ENCODE measurements around the gene NR1D1.

DNA sequence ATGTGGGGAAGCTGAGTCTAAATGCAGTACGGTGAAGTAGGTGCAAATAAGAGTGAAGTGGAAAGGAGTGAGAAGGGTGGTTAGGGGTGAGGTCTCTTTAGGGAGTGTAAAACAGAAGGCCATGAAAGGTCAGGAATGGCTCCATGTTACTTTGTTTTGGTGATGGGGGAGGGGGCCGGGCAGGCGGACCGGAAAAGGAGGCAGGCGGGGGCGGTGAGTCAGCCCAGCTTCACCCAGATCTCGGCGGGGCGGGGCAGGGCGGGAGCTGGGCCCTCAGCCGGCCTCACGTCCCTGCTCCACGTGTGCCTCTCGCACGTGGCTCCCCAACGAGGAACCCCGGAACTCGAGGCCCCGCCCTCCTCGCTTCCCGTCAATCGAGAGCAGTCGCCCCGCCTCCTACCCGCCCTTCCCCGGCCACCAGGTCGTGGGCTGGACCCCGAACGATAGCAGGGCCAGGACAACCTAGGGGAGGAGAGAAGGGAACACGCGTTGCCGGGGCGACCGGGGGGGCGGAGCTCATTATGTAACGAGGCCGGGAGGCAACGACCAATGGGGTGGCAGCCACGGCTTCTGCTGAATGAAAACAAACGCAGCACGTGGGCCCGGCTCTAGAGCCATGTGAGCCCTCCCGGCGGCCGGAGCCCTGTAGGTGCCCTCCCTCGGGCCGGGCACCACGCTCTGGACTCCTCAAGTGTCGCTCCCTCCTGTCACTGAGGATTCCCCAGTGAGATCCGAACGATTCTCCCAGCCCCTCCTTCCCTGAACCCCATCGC lies 1.4 kb downstream of the NR1D1 start:
- TF ChIP-seq, protein P1, sequence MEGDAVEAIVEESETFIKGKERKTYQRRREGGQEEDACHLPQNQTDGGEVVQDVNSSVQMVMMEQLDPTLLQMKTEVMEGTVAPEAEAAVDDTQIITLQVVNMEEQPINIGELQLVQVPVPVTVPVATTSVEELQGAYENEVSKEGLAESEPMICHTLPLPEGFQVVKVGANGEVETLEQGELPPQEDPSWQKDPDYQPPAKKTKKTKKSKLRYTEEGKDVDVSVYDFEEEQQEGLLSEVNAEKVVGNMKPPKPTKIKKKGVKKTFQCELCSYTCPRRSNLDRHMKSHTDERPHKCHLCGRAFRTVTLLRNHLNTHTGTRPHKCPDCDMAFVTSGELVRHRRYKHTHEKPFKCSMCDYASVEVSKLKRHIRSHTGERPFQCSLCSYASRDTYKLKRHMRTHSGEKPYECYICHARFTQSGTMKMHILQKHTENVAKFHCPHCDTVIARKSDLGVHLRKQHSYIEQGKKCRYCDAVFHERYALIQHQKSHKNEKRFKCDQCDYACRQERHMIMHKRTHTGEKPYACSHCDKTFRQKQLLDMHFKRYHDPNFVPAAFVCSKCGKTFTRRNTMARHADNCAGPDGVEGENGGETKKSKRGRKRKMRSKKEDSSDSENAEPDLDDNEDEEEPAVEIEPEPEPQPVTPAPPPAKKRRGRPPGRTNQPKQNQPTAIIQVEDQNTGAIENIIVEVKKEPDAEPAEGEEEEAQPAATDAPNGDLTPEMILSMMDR (optimal IDR thresholded peaks at IDR 0.05 in 1 of 3, IDR thresholded peaks at IDR 0.05 in 1 of 3, conservative IDR thresholded peaks at IDR 0.05 in 1 of 3; ENCODE audit: extremely low read depth in 1 of 3, insufficient read depth in 2 of 3, low read length in 3 of 3): no peak
- no peak for TF ChIP-seq EZH2 (IDR thresholded peaks at IDR 0.05; ENCODE audit: low read length)
